ENCODE measurements around the gene LRRC58. TPM values are rescaled to one million over a fixed set of nuclear protein-coding genes. Genes with fewer than 3 reads are reported as not detected.

LRRC58 gene
- total and polyA plus RNA-seq, 2 of the 8 experiments (the other 6 are each of a cell fraction or from before 2014, with no cell fraction given): 4.3 to 15.4 TPM

DNA sequence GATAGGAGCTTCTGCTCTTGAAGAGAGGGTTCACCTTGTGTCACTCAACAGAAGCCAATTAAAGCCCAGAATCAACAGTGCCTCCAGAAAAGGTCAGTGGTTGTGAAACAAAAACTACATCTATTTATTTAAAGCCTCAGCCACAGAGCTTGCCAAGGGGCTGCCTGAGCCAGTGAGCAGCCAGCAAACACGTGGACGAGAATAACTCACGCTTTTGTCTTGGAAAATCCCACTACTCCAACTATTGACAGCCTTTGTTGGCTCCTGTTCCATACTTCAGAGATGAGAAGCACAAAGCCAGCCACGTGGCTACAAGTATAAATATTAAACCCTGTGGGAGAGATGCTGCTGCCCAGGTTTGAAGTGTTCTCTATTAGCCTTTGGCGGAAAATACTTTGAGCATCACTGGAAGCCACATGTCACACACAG, 74.4 kb downstream of the LRRC58 start:
- ChIA-PET POLR2A (ENCODE audit: partially characterized antibody) (interaction anchor here (0.9 kb wide), 1 partner anchor 468 kb away, joined by 3 read pairs; the partner anchor contains the start of genes GTF2E1 and RABL3), CTCF (ENCODE audit: partially characterized antibody) (interaction anchor here (1.4 kb wide), 1 partner anchor 13 kb away, joined by 5 read pairs; no protein-coding TSS in a partner anchor)
- no peaks in the 10 kb centered on the region for H3K27me3 ChIP-seq (replicated peaks in 1 of 4; ENCODE audit: control insufficient read depth in 3 of 4, extremely low read depth in 1 of 4, insufficient read depth in 3 of 4, low read length in 3 of 4)
- 83% methylated on average over 5 of the region's 5 CpGs; no CpG with 5 or more reads in 1 of the 2 experiments for WGBS, 2 experiments (ENCODE audit: extremely low coverage in 1 of 2, insufficient coverage in 1 of 2, insufficient read length in 1 of 2, insufficient replicate concordance in 2 of 2, low coverage in 1 of 2, low lambda C conversion rate in 2 of 2, missing lambda C conversion rate in 1 of 2)
- no peak overlapping the region for H3K27ac ChIP-seq (ENCODE audit: low read depth, low read length)
- 0 out of 7 replicates have a peak, but pooled peaks cover 0 to 2% (median 0%) of the 10 kb centered on the region in 4 experiments for H3K4me1 ChIP-seq (replicated peaks in 1 of 4; ENCODE audit: control insufficient read depth in 3 of 4, insufficient read depth in 4 of 4, low read length in 3 of 4)
- H4K8ac ChIP-seq (ENCODE audit: extremely low read depth, insufficient read depth, low read length): no peak overlapping the region
- H2BK20ac ChIP-seq (ENCODE audit: low read length): no peak overlapping the region
- H2BK5ac ChIP-seq (ENCODE audit: low read depth, low read length): no peak overlapping the region
- H4K5ac ChIP-seq (ENCODE audit: insufficient read length, low read depth, low read length): no peak overlapping the region
- no peaks in the 10 kb centered on the region for H3K23me2 ChIP-seq (ENCODE audit: low read depth, low read length)
- no peaks in the 10 kb centered on the region for H3K9me3 ChIP-seq (ENCODE audit: insufficient read depth in 2 of 2, low read depth in 1 of 2, low read length in 1 of 2)
- FAIRE-seq: no peak
- no peaks in the 10 kb centered on the region for H3K36me3 ChIP-seq (ENCODE audit: control insufficient read depth in 2 of 4, insufficient read depth in 4 of 4, low read length in 3 of 4)
- no peak overlapping the region for H3K14ac ChIP-seq (ENCODE audit: insufficient read length)
- H2BK15ac ChIP-seq (ENCODE audit: low read length): no peak overlapping the region
- H3K4ac ChIP-seq (replicated peaks; ENCODE audit: insufficient read length, low read depth, low read length): no peak overlapping the region
- H3K4me3 ChIP-seq (ENCODE audit: extremely low read depth in 1 of 4, insufficient read depth in 2 of 4, low read depth in 3 of 4, low read length in 4 of 4): no peak overlapping the region
- no peak overlapping the region for H3K56ac ChIP-seq (replicated peaks; ENCODE audit: insufficient read length, low read depth, low read length)
- no peak overlapping the region for H4K91ac ChIP-seq (replicated peaks; ENCODE audit: insufficient read length, low read length)
- no peak overlapping the region for H2BK120ac ChIP-seq (replicated peaks; ENCODE audit: low read depth, low read length)
- no peaks in the 10 kb centered on the region for H3K79me2 ChIP-seq (ENCODE audit: control insufficient read depth in 1 of 2, insufficient read depth in 2 of 2, low read length in 2 of 2)
- no peak overlapping the region for H2AK5ac ChIP-seq (ENCODE audit: low read depth, low read length)
- H4K20me1 ChIP-seq (replicated peaks in 1 of 2; ENCODE audit: control insufficient read depth in 1 of 2, insufficient read depth in 2 of 2, low read length in 2 of 2): no peaks in the 10 kb centered on the region
- no peak overlapping the region for H3K18ac ChIP-seq (ENCODE audit: extremely low read depth, low read length)
- H2BK12ac ChIP-seq (ENCODE audit: low read depth, low read length): no peak overlapping the region
- H3K9ac ChIP-seq (replicated peaks in 1 of 4; ENCODE audit: extremely low read depth in 1 of 4, low read depth in 3 of 4, low read length in 3 of 4): no peak overlapping the region
- DNase-seq (ENCODE audit: low read depth in 1 of 2, low spot score in 2 of 2): no peak
- no peak overlapping the region for H3K4me2 ChIP-seq (ENCODE audit: insufficient read depth in 1 of 2, low read depth in 2 of 2, low read length in 2 of 2)
- H3K79me1 ChIP-seq (ENCODE audit: low read depth, low read length): no peaks in the 10 kb centered on the region
- no peak overlapping the region for H3K23ac ChIP-seq (ENCODE audit: insufficient read length)
- no peak overlapping the region for H2AFZ ChIP-seq (ENCODE audit: low read length)
- TF ChIP-seq TCF12 (IDR thresholded peaks at IDR 0.05; ENCODE audit: low read depth, low read length): no peak
- TF ChIP-seq TEAD4 (IDR thresholded peaks at IDR 0.05; ENCODE audit: low read depth, low read length): no peak
- no peak for TF ChIP-seq RXRA (IDR thresholded peaks at IDR 0.05; ENCODE audit: insufficient read depth, low read depth, low read length)
- no peak for TF ChIP-seq MAFK (IDR thresholded peaks at IDR 0.05; ENCODE audit: low read depth, low read length)
- TF ChIP-seq BCL11A (IDR thresholded peaks at IDR 0.05; ENCODE audit: low read depth in 2 of 2, low read length in 2 of 2): no peak
- no peak for TF ChIP-seq JUN (IDR thresholded peaks at IDR 0.05; ENCODE audit: low read depth, low read length)
- TF ChIP-seq FOSL1 (IDR thresholded peaks at IDR 0.05; ENCODE audit: insufficient read depth, low read depth, low read length): no peak
- no peak for TF ChIP-seq SRF (IDR thresholded peaks at IDR 0.05; ENCODE audit: low read depth, low read length)
- TF ChIP-seq BACH1 (IDR thresholded peaks at IDR 0.05; ENCODE audit: low read length): no peak
- TF ChIP-seq ASH2L (IDR thresholded peaks at IDR 0.05; ENCODE audit: low read length): no peak
- no peak for TF ChIP-seq POLR2AphosphoS5 (IDR thresholded peaks at IDR 0.05; ENCODE audit: low read depth, low read length)
- no peak for TF ChIP-seq SAP30 (IDR thresholded peaks at IDR 0.05; ENCODE audit: insufficient read depth, insufficient replicate concordance, low read length)
- no peak for TF ChIP-seq SIN3A (conservative IDR thresholded peaks at IDR 0.05 in 1 of 2, IDR thresholded peaks at IDR 0.05 in 1 of 2; ENCODE audit: low read depth in 1 of 2, low read length in 2 of 2)
- TF ChIP-seq SIRT6 (IDR thresholded peaks at IDR 0.05; ENCODE audit: low read length): no peak
- TF ChIP-seq RAD21 (IDR thresholded peaks at IDR 0.05 in 1 of 2, conservative IDR thresholded peaks at IDR 0.05 in 1 of 2; ENCODE audit: low read depth in 2 of 2, low read length in 2 of 2): no peak

Data from H1 (cell line).